GM21390 (cell line): ENCODE measurements around the gene SLC26A6.

Experiments
- ATAC-seq: cut with Tn5 transposase; IDR thresholded peaks from one replicate; pipeline ENCODE4 v1.9.1; 2021; ENCODE audit not compliant: unreplicated experiment

Gene SLC26A6

DNA sequence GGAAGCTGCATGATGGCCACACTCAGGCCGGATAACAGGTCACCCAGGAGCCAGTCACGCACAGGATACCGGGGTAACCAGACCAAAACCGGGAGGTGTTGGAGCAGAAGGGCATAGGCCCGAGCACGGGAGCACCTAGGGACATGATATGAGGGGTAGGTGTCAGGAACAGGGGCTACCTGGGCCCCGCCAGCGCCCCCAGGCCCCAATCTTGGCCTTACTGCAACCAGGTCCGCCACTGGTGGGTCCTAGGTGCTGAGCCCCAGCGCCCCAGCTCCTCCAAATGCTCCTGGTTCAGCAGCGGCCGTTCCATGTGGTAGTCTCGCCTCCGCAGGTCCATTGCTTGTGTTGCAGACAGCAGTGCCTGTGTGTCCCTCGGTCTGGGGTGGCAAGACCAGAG is 2.0 kb downstream of the SLC26A6 start:
- no peak for ATAC-seq

DNA sequence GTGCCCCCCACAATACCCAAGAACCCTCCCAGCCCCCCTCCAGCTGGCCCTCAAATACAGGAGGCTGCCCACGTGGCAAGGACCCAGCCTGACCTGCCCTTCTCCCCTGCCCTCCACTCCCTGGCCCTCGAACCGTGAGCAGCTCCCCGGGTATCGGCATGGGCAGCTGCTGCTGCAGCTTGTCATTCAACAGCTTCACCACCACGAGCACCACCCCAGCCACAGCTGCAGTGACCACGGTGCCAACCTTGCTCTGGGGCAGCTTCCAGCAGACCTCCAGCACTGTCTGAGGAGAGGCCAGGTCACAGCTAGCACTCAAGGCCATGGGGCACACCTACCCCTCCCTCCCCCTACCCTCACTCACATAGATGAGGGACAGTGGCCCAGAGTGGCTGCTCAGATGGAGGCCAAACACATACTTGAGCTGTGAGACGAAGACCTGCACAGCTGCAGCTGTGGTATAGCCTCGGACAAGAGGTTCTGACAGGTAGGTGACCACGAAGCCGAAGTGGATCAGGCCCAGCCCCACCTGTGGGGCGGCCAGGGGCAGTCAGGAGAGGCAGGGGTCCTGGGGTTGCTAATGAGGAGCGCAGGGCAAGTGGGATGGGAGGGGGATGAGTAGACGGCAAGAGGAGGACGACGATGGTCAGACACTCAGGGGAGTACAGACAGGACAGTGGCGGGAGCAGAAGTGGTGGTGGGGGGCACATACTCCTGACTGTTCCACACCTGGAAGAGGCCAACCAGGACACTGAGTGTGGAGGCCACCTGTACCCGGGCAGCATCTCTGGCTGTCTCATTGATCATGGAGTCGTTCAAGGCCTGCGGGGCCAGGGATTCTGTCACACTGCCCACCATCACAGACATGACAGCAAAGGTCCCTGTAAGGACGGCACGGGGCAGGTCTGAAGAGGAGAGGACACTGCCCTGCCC is 3.5 kb downstream of the SLC26A6 start:
- ATAC-seq, result no peak

DNA sequence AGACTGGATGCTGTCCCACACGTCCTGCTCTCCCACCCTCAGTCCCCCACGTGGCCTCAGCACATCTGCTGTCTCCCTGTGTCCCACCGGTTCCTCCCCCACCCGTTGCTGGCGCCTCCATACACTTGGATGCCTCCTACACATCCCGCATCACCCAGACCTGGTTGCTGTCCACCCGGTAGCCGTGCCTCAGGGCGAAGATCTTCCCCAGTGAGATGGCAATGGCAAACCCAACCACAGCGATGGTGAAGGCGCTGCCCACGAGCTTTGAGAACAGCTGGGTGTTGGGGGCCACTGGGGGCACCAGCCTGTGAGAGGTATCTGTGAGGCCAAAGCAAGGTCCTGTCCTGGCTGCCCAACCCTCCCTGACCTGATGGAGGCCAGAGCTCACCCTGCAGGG is 4.4 kb downstream of the SLC26A6 start:
- ATAC-seq, result no peak

DNA sequence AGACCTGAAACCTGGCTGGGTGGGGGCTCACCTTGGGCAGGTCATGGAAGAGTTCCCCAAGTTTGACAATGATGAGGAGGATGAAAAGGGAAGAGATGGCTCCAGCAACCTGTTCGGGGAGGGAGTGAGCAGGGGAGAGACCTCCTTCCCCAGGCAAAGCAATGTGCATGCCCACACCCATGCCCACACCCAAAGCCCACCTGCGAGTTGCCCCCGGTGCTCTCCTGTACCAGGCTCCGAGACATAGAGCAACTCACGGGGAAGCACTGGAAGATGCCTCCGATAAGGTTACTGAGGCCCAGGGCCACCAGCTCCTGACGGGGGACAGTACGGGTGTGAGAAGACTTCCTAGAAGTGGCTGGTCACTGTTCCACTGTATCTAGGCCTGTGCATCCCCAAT is 4.9 kb downstream of the SLC26A6 start:
- no peak for ATAC-seq

DNA sequence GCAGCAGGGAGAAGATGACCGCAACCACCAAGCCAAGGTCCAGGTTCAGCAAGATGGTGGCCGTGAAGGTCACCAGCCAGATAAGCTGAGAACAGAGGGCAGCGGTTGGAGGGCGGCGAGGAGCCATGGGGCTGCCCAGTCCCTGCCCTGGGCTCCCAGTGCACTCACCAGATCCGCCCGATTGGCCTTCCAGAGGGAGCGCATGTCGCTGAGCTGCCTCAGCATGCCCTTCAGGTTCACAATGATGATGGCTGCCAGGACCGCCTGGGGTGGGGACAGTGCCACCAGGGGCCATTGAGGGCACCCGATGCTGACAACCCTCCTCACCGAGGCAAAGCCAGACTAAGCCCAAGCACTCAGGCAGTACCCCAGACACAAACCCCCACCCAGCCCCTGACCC is 5.4 kb downstream of the SLC26A6 start:
- no peak for ATAC-seq

DNA sequence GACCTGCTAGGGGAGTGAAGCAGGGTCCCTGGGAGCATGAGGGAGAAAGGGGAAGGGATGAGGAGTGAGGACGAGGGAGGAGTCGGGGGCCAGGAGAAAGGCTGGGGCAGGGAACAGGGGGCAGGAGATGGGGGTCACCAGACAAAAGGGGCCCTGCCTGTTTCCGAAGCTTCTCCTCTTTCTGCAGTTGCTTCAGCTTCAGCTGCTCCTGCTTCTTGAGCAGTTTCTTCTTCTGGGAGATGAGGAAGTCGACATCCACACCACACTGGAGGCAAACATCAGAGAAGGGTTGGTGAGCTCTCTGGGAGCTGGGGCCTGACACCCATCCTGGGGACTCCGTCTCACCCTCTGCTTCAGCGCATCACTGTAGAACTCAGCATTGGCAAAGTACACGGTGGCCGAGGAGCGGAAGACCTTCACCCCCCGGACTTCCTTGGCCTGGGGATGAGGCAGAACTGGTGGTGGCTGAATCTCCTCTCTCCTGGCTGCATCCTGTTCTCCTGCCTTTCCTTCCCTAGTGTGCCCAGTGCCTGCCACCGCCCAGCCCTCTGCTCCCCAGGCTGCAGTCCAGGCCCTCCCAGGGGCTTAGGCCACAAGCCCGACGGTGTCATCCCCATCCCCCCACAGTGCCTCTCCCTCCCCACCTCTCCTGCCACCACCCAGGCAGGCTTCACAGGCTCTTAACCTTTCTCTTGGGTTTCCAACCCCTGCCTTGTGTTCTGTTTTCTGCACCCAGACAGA is 6.8 kb downstream of the SLC26A6 start:
- ATAC-seq, result no peak

DNA sequence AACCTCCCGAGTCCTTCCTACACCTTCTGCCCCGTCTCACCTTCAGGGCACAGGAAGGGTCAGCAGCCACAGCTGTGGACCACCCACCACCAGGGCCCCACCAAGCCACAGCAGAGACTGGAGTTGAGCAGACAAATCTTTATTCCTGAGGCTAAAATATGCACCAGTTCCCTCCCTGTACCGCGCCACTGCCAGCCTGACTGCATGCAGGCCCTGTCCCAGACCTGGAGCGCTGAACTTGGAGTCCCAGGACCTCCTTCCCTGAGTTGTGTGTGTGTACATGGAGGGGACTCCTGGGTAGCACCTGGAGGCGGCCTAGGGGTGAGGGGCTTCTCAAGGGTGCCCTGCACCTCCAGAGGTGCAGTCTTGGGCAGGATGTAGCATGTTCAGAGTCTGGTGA is 9.7 kb downstream of the SLC26A6 start:
- ATAC-seq, result no peak

DNA sequence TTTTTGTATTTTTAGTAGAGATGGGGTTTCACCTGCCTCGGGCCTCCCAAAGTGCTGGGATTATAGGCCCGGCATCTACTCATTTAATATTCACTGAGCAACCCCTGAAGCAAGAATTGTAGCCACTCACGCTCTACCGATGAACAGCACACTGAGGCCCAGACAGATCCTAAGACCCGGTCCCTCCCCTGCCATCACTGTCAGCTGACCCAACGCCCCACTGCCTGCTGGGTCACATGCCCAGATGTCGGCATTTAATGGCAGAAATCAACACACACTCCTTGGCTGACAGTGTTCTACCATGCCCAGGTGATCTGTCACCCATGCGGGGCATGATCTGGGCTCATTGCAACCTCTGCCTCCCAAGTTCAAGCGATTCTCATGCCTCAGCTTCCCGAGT is 10.5 kb downstream of the SLC26A6 start:
- no peak for ATAC-seq

DNA sequence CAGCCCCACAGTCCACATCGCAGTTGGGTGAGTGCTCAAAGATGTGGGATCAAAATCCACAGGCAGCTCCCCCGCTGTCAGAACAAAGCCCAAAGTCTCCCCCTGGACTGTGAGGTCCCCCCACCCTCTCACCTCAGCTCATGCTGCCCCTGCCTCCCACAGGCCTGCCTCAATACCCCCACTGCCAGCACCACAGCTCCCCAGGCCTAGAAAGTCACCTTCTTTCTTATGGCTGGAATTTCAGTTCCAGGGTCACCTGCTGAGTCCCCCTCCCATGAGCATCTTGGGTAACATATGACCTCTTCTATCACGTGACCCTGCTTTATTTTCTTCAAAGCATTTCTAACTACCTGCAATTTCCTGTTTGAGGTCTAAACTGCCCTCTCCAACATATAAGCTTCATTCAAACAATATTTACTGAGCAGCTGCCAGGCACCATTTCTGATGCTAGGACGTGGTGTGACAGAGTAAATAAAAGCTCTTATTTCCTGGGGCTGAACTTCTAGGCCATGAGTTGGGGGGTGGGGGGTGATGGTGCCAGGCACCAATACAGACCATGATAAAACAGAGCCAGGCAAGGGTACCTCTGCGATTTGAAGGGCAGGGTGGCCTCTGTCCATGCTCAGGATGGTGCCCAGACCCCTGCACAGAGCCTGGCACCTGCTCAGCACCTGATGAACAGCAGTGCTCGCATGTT is 11.3 kb downstream of the SLC26A6 start:
- ATAC-seq, result no peak

DNA sequence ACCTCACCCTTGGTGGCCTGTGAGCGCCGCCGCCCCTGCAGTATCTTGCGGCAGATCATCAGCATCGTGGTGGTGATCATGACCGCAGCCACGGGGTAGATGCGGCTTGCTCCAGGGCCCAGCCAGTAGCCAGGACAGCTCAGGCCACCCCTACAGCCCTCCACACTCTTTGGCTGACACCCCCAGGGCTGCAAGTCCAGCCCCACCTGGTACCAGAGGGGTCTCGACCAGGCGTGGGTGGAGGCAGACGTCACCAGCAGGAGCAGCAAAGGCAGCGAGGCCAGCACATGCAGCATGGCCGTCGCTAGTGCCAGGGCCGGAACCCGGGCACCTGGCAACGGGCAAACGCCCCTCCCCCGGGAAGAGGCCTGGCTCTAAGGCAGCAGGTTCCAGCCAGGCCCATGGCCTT is 13.8 kb downstream of the SLC26A6 start, which contains the start of gene TMEM89:
TMEM89 (minus strand) TSS at position 309 of the 409 bp plus-strand sequence; CDS start at position 296, 13 bp downstream.
- ATAC-seq, result no peak

DNA sequence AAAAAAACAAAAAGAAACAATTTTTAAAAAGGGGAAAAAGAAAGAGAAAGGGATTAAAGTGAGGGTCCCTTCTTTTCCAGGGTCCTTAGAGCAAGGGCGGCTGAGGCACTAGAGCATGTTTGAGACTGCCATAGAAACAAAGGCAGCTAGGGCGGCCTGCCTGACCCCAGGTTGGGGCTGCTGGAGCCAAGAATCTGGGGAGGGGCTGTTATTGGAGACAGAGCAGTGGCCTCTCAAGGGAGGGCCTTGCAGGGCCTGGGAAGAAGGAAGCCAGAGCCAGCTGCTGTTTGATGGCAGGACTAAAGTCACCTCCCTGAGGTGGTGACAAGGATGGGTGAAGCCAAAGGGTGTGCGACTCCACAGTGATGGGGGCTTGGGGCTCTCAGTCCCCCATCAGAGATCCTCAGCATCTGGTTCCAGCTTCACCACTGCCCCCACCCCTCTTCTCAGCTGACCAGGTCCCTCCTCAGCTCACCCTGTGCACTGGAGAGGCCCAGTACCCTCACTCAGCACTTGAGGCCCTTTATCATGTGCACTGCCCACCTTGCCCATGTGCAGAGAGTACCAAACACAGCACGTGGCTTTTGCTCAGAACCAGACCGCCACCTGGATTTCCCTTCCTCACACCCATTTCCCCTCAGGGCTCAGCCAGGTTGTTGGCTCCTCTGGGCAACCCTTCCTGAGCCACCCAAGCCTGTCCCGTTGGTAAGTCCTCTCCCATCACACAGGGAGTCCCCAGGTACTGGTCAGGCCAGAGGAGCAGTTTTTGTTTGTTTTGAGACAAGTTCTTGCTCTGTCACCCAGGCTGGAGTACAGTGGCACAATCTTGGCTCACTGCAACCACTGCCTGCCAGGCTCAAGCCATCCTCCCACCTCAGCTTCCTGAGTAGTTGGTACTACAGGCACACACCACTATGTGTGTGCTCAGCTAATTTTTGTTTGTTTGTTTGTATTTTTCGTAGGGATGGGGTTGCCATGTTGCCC is 15.4 kb downstream of the SLC26A6 start:
- ATAC-seq, result no peak

DNA sequence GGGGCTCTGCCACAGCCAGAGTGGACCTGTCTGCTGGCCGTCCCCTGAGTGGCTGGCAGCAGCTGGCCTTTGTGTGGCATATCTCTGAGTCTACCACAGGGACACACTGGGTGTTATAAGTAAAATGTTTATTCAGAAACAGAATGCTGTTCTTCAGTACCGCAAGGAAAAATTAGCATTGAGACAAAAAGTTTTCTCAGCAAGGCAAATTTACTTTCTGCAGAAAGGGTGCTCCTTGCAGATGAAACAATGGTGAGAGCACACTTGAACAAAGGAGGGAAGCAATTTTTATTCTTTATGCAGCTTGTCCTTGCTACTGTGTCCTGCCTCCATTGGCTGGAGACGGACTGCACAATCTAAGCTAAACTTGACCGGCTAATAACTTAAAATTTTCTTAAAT is 17.7 kb downstream of the SLC26A6 start:
- no peak for ATAC-seq

DNA sequence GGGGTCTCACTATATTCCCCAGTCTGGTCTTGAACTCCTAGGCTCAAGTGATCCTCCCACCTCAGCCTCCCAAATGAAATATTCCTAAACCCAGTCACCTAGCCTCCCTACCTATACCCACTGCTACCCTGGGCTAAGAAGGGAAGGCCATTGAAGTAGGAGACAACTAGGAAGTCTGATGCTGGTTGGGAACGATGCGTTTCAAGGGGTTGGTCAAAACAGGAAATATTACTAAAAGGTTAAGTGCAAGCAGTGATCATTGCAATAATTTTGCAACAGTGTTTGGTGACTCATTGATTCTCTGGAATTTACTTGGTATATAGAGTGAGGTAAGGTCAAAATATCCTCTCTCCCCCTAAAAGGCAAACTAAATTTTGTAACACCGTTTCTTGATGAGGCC is 21.2 kb downstream of the SLC26A6 start:
- ATAC-seq, result no peak

DNA sequence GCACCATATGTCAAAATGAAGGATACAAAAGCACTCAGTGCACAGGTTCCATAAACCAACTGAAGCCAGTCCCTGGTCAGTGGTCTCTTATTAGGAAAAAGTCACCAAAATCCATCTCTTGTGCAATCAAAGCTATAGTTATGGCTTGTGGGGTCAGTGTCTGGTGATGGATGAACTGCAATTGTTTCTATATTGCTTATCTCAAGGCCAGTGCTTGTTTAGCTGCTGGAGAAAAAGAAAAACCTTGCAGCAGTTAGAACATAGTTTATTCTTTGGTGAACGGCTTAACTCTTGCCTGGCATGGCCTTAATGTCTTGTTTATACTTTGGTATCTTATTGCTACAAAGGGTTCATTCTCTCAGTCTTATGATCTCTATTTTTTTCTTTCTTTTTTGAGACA is 23.0 kb downstream of the SLC26A6 start:
- no peak for ATAC-seq

DNA sequence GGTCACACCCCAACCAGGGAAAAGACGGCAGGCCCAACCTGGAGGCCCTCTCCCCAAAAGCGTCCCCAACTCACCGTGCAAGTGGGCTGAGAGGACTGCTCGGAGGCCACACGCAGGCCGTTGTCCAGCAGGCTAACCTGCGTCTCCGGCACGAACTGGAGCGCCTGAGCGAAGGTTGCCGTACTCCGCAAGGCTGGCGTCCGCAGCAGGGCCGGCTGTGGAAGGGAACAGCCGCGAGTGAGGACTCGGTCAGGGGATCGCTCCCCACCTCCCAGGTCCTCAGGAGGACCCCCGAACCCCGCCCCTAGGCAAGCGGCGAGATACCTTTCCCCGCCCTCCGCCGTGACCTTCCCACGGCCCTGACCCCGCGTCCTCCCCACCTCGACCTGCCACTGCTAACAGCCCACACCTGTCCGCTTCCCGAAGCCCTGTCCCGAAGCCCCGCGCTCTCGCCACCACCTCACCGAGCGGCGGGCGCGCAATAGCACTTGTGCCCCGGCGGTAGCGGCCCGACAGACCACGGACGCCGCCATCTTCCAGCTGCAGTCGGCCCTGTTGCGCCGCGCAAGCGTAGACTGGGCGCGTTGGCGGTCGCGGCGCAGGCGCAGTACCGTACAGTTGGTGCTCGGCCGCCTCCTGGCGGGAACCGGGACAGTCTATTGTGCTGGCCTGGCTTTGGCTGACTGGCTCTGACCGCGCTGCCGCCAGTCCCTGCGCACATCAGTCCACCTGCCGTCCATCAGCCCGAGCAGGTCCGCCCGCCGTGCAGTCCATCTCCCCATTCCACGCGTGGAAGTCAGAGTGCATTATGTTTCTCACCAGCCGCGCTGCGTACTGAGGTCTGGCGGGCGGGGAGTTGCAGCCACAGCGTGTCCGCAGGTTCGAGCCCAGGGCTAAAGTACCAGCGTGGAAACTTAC is 25.9 kb downstream of the SLC26A6 start, which contains the start of gene UQCRC1:
UQCRC1 (minus strand) TSS at position 559 of the 918 bp plus-strand sequence; CDS start at position 533, 26 bp downstream.
- ATAC-seq, result peak; percentile 96

DNA sequence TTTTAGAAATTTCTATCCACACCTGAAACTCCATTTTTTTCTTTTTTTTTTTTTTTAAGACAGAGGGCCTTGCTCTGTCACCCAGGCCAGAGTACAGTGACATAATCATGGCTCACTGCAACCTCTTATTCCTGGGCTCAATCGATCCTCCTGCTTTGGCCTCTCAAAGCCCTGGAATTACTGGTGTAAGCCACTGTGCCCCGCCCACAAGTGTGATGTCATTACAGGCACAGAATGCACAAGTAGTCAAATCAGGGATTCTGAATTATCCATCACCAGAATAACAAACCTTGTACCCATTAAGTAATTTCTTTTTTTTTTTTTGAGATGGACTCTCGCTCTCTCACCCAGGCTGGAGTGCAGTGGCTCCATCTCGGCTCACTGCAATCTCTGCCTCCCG is 27.7 kb downstream of the SLC26A6 start:
- no peak for ATAC-seq

DNA sequence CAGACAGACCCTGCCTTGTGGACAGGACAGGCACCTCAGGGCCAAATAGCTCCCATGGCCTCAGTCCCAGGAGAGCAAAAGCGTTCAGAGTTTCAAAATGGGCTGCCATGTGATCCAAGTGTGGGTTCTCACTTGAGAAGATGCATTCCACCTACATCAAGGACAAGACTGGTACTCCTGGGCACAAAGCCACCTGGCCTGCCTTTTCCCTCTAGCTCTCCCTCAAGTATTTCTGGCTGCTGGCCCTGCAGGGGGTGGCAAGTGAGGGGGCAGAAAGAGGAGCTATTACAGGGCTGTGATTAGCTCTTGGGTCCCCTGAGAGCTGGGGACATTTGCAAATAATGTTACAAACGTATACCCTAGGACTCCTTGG is 33.7 kb downstream of the SLC26A6 start:
- ATAC-seq, result no peak

DNA sequence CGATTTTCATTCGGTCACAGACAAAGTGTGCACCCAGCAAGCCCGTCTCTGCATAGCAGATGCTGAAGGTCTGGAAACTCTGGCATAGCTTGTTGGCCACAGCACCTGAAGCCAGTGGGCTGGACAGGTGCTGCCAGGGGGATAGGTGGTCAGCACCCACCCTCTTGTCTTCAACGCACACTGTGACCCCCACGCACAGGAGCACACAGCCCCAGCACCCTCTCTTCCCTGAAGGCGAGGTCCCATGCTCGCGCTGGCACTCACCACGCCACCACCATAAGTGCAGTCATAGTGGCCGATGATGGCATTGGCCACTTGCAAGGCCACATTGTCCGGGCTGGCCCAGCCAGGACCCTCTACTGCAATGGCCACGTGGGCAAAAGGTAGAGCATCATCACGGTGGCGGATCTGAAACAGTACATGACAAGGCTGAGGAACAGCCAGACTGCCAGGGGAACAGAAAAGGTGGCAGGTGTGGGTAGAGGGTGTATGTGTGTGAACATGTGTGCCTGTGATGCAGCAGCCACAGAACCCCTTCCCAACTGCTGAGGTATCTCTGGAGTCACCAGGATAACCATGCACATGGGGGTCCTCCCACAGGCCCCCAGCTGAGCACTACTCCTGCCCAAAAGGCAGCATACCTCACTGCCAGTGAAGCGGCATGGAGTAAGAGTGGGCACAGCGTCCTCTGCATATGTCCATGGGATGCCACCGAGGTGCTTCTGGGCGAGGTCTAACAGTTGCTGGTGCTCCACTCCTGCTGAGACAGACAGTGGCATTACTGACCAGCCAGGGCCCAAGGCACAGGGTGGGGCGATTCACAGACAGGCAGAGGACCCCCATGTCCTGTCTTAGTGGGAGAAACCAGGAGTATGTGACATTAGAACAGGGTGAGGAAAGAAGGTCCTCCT is 34.3 kb downstream of the SLC26A6 start:
- no peak for ATAC-seq
